Activated CD4-positive, alpha-beta T cell treated with anti-CD3 and anti-CD28 coated beads for 4 hours (primary cell): ENCODE data around the gene PTGIR.

Experiments used
- DNase-seq, 2 donors: peaks; one replicate each; pipeline ENCODE4 v3.0.0-alpha.2; 2020

The PTGIR gene

DNA sequence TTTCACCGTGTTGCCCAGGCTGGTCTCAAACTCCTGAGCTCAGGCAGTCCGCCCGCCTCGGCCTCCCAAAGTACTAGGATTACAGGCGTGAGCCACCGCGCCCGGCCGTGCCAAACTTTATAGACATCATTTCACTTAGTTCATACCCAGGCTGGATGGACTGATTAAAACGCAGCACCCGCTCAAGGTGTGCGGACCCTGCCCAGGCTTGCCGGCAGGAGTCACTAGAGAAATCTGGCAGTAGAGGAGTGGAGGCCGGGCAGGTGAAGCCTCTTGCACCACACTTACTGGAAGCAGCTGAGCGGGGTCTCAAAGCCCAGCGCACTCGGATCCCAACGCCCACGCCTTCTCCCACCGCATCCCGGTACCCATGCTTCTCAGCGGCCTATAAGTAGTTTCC, 11.4 kb downstream of the PTGIR start:
- DNase-seq: no peak

GRCh38 chr19:46611776-46612175, 13.1 kb downstream of the PTGIR start:
- DNase-seq: no peak

DNA sequence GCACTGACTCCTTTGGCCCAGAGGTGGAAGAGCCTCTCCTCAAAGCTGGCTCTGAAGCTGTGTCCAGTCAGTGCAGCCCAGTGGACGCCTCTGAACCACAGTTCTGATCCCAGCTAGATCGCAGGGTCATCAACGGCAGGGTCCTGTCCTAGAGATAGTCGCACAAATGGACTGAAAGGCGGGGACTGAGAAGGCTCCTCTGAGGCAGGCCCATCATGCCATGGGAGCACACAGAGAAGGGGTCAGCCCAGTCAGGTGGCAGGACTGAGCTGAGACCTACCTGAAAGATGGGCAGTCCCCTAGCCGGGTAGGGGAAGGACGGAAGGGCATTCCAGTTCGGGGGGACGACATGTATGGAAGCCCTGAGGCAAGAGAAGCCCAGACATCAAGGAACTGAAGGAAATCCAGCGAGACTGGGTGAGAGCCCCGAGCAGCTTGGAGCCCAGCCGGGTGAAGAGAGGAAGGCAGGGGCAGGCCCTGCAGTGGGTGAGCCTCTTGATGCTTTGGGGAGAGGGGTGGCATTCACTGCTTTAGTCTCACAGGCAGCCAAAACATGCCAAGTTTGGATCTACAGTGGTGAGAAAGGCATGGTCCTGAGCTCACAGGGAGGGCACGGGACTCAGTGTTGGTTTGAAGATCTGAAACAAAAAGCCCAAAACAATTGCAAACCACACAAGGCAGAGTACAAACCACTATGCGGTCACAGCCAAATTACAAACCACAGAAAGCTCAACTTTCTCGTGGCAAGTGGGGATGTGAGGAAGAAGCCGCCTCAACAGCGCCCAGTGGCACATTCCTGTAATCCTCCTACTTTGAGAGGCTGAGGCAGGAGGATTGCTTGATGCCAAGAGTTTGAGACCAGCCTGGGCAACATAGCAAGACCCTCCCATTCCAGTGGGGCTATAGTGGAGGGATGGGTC, 13.8 kb downstream of the PTGIR start:
- no peak for DNase-seq

DNA sequence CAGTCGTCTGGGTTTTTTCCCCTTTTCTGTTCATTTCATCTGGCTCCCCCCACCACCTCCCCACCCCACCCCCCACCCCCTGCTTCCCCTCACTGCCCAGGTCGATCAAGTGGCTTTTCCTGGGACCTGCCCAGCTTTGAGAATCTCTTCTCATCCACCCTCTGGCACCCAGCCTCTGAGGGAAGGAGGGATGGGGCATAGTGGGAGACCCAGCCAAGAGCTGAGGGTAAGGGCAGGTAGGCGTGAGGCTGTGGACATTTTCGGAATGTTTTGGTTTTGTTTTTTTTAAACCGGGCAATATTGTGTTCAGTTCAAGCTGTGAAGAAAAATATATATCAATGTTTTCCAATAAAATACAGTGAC, 14.5 kb downstream of the PTGIR start:
- DNase-seq: no peak

DNA sequence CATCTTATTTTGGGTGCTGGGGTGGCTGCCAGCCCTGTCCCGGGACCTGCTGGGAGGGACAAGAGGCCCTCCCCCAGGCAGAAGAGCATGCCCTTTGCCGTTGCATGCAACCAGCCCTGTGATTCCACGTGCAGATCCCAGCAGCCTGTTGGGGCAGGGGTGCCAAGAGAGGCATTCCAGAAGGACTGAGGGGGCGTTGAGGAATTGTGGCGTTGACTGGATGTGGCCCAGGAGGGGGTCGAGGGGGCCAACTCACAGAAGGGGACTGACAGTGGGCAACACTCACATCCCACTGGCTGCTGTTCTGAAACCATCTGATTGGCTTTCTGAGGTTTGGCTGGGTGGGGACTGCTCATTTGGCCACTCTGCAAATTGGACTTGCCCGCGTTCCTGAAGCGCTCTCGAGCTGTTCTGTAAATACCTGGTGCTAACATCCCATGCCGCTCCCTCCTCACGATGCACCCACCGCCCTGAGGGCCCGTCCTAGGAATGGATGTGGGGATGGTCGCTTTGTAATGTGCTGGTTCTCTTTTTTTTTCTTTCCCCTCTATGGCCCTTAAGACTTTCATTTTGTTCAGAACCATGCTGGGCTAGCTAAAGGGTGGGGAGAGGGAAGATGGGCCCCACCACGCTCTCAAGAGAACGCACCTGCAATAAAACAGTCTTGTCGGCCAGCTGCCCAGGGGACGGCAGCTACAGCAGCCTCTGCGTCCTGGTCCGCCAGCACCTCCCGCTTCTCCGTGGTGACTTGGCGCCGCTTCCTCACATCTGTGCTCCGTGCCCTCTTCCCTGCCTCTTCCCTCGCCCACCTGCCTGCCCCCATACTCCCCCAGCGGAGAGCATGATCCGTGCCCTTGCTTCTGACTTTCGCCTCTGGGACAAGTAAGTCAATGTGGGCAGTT, 15.1 kb downstream of the PTGIR start:
- DNase-seq: no peak

GRCh38 chr19:46608581-46609345, 16.1 kb downstream of the PTGIR start:
- no peak for DNase-seq

- DNase-seq: no peak
These were observed 16.7 kb downstream of the PTGIR start for GRCh38 chr19:46608178-46608577.

GRCh38 chr19:46607448-46607841, 17.4 kb downstream of the PTGIR start:
- DNase-seq: no peak

- DNase-seq: no peak
These were observed 18.0 kb downstream of the PTGIR start for GRCh38 chr19:46606681-46607447.

DNA sequence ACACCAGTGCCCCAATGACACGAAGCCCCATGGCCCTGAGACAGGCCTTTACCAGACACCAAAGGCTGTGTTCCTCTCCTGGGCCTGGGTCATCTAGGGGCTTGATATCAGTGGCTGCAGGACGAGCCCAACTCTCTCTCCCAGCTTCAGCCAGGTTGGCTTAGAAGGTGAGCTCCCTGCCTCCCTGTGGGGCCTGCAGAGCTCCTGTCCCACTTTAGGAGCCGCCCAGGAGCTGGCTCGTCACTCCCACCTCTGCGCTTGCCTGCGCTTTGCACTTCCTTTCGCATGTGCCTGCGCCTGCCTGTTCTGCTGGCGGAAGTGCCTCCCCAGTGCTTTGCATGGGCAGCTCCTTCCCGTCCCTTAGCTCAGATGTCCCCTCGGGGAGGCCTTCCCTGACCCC, 18.9 kb downstream of the PTGIR start:
- DNase-seq: no peak

- no peak for DNase-seq
These were observed 19.5 kb downstream of the PTGIR start for GRCh38 chr19:46605356-46605821.

- DNase-seq: no peak
These were observed 20.0 kb downstream of the PTGIR start for GRCh38 chr19:46604781-46605355.

- DNase-seq: no peak
These were observed 21.1 kb downstream of the PTGIR start for GRCh38 chr19:46603752-46604231.

DNA sequence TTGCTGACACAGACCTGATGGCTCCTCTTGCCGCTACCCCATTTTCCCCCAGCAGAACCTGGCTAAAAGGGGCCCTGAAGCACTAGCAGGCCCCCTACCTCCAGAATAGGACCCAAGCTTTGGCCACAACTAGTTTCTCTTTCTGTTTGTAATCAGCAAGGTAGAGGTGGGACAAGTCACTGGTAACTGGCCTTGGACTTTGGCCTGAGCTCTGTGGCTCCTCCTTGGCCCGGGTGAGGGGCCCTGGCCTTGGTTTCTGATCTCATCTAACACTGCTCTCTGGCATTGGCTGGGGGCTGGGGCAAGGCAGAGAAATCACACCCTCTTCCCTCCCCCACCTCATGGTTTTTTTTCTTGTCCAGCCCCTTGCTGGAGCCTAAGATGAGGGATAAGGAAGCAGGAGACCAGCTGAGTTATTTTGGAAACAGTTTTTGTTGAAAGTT, 21.7 kb downstream of the PTGIR start:
- no peak for DNase-seq

- DNase-seq: peak; percentile 64 to 71
These were observed 22.3 kb downstream of the PTGIR start for GRCh38 chr19:46602392-46603194.

DNA sequence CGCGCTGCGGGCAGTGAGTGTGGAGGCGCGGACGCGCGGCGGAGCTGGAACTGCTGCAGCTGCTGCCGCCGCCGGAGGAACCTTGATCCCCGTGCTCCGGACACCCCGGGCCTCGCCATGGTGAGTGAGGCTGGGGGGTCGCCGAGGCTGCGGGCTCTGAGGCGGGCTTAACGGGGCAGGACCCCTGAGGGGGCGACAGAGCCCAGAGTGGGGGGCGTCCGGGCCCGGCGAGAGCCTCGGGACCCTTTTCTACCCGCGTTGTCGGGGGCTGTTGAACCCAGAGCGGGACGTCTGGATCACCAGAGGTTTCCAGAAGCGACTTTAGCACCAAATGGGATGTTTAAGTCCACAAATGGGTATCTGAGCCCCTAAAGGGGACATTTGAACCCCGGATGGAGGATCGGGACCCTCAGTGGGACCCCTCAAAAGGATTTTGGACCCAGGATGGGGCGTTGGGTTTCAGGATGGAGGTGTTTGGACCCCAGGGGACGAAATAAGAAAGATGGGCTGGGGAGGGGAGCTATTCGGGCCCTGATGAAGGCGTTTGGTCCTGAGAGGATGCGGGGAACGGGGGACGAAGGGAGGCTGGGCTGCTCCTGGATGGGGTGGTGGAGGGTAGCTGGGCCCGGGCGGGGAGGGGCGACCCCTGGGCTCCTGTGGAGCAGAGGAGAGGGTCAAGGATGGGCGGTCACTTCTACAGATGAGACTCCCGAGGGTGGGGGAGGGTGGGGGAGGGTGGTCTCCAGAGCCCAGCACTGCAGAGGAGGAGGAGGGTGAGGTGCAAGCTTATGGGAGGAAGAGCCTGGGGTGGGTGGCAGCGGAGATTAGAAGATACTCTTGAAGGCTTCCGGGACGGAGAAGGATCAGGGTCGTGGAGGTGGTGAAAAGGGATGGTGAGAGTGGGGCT, 23.3 kb downstream of the PTGIR start, which contains the start of gene CALM3:
TSS of gene CALM3 (plus strand) at position 13 of the 907 bp plus-strand sequence. CDS start at position 118, 105 bp downstream.
- DNase-seq: no peak

DNA sequence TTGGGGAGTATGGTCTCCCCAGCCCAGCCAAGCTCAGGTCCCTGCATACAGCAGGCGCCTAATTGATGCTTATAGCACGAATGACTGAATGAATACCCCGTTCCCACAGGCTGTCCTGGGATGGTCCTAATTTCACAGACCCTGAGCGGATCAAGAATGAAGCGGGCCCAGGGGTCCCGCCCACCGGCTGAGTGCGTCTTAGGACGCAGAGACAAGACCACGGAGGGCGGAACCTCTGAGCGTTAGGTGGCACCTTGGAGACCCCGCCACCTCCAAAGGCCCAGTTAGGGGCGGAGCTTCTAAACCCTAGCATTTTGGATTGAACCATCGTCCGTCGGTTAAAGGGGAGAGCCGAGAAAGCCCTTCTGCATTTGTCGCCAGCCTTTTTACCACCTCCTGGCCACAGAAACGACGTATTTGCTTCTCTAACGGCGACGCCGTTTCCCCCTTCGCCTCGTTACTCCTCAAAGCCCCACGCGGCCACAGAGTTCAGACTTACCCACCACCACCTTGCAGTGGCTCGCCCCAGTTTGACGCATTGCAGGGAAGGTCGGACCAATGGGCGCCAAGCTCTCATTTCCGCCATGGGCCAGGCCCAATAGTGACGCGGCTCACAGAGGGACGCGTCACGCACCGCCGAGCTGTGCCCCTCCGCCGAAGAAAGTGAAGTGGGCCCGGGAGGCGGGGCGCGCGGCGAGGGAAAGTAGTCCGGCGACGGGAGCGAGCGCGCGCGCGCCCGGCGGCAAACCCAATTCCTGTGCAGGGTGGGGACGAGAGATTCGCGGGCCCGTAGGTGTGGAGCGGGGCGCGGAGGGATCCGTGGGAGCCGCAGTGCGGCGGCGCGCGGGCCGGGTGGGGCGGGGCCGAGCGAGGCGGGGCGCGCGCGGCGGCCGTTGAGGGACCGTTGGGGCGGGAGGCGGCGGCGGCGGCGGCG, 24.2 kb downstream of the PTGIR start:
- DNase-seq: peak; percentile 97 to 98

GRCh38 chr19:46599716-46600373, 25.0 kb downstream of the PTGIR start:
- no peak for DNase-seq
